Left cardiac atrium (tissue), 4 donors: Measurements from ENCODE around the gene HSPB2. TPM values are rescaled to one million over a fixed set of nuclear protein-coding genes. Genes with fewer than 3 reads are reported as not detected.
"Not testable (repeated sequence)": the region's sequence is repeated elsewhere in the genome, so short reads cannot be mapped to it uniquely, and the experiment has no call there.

Source experiments
- ATAC-seq, 2 donors: fragments of 200-7000 bp; cut with Tn5 transposase; one replicate each; pipeline ENCODE4 v1.9.1; 2020; ENCODE audit warnings: mild to moderate bottlenecking in 2 of 2, moderate library complexity in 2 of 2
- DNase-seq: peaks from one replicate; pipeline ENCODE4 v3.0.0-alpha.2; 2020
- intact Hi-C, 2 donors: fragments of 100-400 bp; cut with DNase I; formaldehyde crosslinking; loops; one replicate each; pipeline versions ENCODE4 v1.14.1 to v1.15.1; 2022 to 2023
- long read RNA-seq: library from polyadenylated mRNA; unstranded; transcript quantifications from one replicate; pipeline ENCODE4 v2.0.0, GENCODE V29; 2021
- total RNA-seq, 2 donors: library from RNA; stranded (reverse); fragmentation: NEBNext Ultra II Directional; extraction: Animal tissue kit (Norgen Biotek cat#: 25700); gene quantifications; one replicate each; pipeline ENCODE4 v1.2.1, GENCODE V29; 2021
- donor health status: DM: no; HTN: yes; CAD: no.
- donor health status: DM: no; HTN: yes; CAD: no; lungs with severe emphysema.
- donor health status: DM: yes; HTN: yes; CAD: no.
- donor health status: Dilated cardiomyopathy.

Gene HSPB2, protein sequence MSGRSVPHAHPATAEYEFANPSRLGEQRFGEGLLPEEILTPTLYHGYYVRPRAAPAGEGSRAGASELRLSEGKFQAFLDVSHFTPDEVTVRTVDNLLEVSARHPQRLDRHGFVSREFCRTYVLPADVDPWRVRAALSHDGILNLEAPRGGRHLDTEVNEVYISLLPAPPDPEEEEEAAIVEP
- total RNA-seq, result 10 to 100 TPM; 37.3 to 49.6 TPM
- long read RNA-seq, transcript HSPB2-201 (2 exons, 1,335 nt), result major isoform, 20 of 20 reads
- long read RNA-seq, partial matches to known transcripts, result 0 of 20 reads
- long read RNA-seq, other reads (novel, unspliced or antisense), result 0 of 20 reads

DNA sequence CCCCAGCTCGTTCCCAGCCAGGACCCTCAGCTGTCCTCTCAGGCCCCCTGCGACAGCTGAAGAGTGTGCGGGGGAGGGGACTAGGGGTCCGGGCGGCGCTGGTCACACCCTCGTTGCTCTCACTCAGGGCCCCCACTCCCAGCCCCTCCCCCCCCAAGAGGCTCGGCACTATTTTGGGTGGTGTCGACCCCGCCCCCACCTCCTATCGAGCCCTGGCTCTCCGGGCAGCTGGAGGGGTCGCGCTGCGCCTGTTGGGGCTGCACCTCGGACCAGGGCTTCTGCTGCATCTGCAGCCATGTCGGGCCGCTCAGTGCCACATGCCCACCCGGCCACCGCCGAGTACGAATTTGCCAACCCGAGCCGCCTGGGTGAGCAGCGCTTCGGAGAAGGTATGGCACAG lies at the start of gene HSPB2:
Gene HSPB2 (plus strand): TSS at position 200 of the 400 bp plus-strand sequence. CDS start 96 bp downstream, at position 296.
- ATAC-seq, result peak; percentile 33 to 45

DNA sequence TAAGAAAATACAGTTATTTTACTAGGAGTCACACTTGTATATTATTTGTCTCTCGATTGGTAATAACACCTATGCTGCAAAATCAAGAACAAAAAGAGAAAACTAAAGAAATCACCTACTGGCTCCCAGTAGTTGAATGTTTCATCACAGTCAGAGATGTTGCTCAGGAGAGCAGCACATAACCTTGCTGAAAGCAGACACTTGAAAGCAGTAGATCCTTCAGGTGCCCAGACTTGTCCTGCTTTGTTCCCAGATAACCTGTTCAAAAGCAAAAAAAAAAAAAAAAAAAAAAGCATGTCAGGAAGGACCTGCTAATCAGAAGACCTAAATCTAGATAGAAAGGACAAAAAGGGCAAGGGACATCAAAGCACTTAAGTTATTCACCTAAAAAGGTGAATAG lies 42.4 kb upstream of the HSPB2 start:
- intact Hi-C loops, result loop anchor here in 1 of 2 donors (10.0 kb wide), 2 partner anchors 65 to 105 kb away; partner anchors contain the start of gene DIXDC1
- ATAC-seq (no peak), DNase-seq (no peak)

More for the DNA sequence above, at the start of gene HSPB2:
- intact Hi-C loops, result no loop called here
- DNase-seq, result peak; percentile 61

DNA sequence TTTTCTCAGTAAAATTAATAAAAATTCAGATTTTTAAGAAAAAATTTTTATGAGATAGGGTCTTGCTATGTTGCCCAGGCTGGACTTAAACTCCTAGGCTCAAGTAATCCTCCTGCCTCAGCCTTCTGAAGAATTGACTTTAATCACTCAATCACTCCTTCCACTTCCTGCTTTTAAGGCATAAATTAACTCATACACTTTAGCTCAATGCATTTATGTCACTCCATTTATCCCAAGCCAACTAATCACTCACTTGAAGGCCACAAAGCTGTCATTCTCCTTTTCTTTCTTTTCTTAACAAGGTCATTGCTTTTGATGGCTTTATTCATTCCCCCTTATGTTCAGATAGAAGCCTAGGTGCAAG lies 42.0 kb upstream of the HSPB2 start:
- no peak for ATAC-seq
- intact Hi-C loops, result loop anchor here in 1 of 2 donors (10.0 kb wide), 2 partner anchors 64 to 104 kb away; partner anchors contain the start of gene DIXDC1
- DNase-seq, result no peak

DNA sequence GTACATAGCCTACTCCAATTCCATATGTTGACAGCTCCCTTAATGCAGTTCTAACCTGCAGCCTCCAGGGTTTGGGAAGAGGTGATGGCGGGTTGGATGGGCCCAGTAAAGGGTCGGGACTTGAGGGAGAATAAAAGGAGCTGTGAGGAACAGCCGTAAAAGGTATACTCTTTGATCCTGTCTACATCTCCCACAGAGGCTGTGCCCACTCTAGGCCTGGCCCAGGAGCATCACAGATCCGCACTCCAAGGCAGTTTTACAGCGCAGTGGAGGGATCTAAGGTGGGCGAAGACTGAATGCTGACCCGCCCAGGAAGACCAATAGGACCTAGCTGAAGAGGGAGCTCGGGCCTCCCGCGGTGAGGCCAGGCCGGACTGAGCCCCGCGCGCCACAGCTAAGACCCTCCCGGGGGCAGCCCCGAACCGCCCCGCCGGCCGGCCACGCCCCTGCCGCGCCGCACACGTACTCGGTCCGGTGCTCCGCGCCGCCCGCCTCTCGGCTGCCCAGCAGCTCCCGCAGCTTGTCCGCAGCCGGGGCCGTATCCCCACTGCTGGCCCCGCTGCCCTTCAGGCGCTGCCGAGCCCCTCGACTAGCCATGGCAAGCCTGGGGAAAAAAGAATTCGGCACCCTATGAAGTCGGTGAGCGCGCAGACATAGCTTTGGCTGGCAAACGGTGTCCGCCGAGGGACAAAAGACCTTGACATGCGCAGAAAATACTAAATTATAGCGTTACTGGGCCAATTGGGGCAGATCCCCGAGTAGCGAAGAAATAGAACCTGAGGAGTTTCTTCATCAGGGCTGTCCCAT lies 41.4 kb upstream of the HSPB2 start, which contains the start of gene ALG9:
Gene ALG9 (minus strand): TSS at position 696 of the 807 bp plus-strand sequence. CDS start 99 bp downstream, at position 597.
- ATAC-seq, result peak; percentile 97
- intact Hi-C loops, result loop anchor here in 1 of 2 donors (10.0 kb wide), 2 partner anchors 64 to 104 kb away; partner anchors contain the start of gene DIXDC1
- peak; percentile 86 for DNase-seq

DNA sequence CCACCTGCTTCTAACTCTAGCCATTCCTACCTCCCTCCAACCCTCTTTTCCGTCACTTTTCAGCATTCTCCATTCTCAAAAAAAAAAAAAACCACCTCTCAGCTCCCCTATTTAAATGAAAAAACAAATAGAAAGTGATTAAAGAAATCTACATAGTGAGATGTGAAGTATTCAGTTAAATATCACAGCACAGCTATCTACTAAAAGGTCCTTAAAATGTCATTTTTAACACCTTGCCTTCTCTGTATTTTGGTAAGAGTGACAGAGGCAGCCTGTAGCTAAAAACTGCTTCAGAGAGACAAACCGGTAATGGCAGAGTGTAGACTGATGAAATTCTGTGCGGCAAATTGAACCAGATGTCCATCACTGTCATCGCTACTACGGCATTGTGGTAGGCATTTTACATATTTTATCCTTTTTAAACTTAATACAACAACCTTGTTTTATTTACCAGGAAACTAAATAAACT lies 40.8 kb upstream of the HSPB2 start:
- ATAC-seq (peak in 1 of 2 donors; percentile 13), DNase-seq (no peak)
- intact Hi-C loops, result loop anchor here in 1 of 2 donors (10.0 kb wide), 2 partner anchors 63 to 103 kb away; partner anchors contain the start of gene DIXDC1

DNA sequence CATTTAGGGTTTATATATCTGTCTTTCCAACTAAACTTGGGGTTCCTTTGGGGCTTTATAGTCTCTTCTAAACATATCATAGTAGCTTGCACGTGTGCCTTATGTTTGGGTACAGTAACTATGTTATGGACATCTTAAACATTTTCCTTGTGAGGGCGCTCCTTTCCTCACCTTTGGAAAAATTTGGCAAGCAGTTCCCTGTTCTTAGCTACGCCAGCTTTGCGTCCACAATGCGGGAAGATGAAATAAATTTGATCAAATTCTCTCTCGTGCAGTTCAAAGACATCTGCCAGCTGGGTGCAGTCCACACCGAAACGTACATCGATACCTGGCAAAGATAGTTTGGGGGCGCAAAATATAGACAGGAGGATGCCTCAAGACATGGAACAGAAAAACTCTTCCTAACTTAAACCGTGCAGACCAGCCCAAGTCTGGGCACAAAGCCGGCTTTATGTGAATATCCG lies 34.1 kb upstream of the HSPB2 start:
- DNase-seq (no peak), ATAC-seq (peak in 1 of 2 donors; percentile 0)
- intact Hi-C loops, result loop anchor here (2.0 to 10.0 kb wide), 4 partner anchors 54 to 104 kb away; partner anchors contain the start of gene DIXDC1 (in 1 of the 2)

DNA sequence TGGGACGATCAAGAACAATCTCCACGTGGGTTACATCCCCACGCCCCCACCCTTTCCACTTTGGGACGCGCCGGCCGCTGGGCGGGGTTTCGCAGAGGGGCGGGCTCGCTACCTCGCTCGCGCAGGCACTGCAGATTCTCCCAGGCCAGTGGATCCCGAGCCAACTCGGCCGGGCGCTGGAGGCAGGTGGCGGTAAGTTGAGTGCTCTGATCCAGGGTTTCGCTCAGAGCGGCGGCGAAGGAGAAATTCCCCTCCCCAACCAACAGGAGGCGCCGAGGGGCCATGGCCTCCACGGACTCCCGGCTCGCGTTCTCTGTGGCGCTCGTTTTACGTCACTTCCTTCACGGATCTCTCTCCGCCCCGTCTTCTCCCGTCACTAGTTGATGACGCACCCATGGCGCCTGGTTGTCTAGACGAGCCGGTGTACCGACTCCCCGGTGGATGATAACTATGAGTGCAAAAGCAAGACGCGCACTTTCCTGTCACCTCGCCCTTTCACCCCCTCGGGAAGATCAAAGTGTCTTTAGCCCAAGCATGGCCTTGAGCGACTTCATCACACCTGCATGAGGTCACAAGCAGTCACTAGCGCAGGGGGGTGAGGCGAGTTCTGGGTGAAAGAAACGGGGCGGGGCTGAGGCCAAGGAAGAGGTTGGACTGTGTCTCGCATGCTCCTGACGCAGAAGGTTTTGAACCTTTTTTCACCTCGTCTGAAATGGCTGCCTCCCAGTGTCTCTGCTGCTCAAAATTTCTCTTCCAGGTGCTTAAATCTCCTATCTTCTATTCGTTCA lies 33.5 kb upstream of the HSPB2 start, which contains the start of the genes CFAP68 and FDXACB1:
Gene CFAP68 (plus strand): TSS at position 693 of the 788 bp plus-strand sequence. CDS start 20 bp downstream, at position 713.
Gene FDXACB1 (minus strand): TSS at position 317 of the 788 bp plus-strand sequence. CDS start 33 bp downstream, at position 284.
- peak; percentile 96 to 97 for ATAC-seq
- DNase-seq, result peak; percentile 97
- intact Hi-C loops, result loop anchor here (2.0 to 10.0 kb wide), 4 partner anchors 53 to 104 kb away; partner anchors contain the start of gene DIXDC1 (in 1 of the 2)

DNA sequence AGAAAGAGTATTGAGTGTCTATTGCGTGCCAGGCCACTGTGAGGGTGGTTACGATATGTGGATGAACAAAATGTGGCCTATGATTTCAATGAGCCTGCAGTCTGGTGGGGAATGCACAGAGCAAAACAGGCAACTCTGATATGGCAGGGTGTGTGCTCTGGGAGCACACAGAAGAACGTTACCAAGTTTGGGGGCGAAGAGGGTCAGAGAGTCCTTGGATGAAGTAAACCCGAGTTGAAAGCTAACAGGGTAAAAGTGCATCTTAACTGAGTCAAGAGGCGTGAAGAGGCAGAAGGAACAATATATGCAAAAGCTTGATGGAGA lies 32.9 kb upstream of the HSPB2 start:
- intact Hi-C loops, result loop anchor here (2.0 to 10.0 kb wide), 4 partner anchors 53 to 103 kb away; partner anchors contain the start of gene DIXDC1 (in 1 of the 2)
- DNase-seq (no peak), ATAC-seq (peak; percentile 2 to 6)

DNA sequence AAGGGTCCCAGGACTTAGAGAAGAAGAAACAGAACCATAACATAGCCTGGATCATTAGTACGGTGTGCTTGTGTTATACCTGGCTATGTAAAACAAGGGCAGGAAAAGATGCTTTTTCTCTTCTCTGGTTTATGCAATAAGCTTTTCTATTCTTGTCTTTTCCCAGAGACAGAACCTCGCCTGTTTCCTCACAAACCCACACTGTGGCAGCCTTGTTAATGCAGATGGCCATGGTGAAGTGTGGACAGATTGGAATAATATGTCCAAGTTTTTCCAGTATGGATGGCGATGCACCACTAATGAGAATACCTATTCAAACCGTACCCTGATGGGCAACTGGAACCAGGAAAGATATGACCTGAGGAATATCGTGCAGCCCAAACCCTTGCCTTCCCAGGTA lies 30.3 kb upstream of the HSPB2 start:
- ATAC-seq (no peak), DNase-seq (no peak)
- intact Hi-C loops, result no loop called here

DNA sequence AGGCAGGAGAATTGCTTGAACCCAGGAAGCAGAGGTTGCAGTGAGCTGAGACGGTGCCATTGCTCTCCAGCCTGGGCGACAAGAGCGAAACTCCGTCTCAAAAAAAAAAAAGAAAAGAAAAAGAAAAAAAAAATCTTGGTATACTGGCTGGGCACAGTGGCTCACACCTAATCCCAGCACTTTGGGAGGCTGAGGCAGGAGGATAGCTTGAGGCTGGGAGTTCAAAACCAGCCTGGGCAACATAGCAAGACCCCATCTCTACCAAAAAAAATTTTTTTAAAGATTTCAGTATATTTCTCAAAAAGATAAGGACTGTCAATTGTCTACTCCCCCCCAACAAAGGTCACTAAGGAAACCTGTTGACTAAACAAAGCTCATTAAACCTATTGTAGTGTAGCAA lies 27.5 kb upstream of the HSPB2 start:
- DNase-seq, ATAC-seq, intact Hi-C loops: not testable (repeated sequence)

DNA sequence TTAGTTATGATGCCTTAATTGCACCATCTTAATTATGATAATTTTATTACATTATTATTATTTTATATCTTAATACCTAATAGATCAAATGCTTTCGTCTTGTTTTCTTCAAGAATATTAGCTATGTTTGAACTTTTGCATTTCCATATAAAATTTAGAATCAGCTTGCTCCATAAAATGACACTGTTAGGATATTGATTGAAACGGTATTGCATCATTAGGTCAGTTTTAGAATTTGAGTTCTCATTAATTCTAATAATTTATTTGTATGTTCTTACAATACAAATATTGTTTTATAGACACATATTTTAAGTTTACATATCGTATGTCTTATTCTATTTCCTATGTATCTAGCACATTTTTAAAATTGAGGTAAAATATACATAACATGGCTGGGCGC lies 26.5 kb upstream of the HSPB2 start:
- no peak for DNase-seq
- ATAC-seq, result no peak
- intact Hi-C loops, result no loop called here

DNA sequence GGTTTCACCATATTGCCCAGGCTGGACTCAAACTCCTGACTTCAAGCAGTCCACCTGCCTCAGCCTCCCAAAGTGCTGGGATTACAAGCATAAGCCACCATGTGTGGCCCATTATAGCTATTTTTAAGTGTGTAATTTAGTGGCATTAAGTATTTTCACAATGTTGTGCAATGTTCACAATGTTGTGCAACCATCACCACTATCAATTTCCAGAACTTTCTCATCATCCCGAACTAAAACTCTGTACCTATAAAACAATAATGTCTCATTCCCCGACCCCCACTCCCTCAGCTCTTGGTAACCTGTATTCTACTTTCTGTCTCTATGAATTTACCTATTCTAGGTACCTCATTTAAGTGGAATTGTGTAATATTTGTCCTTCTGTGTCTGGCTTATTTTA lies 25.7 kb upstream of the HSPB2 start:
- ATAC-seq, result no peak
- no peak for DNase-seq
- intact Hi-C loops, result no loop called here

DNA sequence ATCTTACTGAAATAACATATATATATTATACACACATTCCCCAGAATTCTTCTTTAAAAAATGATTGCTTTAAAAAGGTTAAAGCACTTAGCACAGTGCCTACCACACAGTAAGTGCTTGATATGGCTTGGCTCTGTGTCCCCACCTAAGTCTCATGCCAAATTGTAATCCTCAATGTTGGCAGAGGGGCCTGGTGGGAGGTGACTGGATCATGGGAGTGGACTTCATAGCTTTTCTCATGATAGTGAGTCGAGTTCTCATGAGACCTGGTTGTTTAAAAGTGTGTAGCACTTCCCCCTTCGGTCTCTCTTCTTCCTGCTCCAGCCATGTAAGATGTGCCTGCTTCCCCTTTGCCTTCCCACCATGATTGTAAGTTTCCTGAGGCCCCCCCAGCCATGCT lies 7.1 kb upstream of the HSPB2 start:
- intact Hi-C loops, result no loop called here
- ATAC-seq (peak; percentile 65 to 80), DNase-seq (no peak)

DNA sequence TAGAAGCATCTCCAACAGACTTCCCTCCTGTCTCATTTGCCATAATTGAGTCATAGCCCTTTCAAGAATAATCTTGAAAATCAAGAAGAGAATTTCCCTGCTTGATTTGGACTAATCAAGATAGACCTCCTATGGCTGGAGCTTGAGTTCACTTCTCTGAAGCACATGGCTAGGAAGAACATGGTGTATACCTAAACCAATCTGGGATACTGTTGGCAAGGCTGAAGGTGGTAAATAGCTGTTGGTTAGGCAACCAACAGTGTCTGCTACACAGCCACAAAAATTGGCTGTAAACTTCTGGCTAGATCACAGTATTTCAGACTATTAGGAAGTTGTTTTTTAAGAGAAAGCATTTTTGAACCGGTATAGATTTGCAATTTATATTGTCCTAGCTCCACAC lies 5.9 kb upstream of the HSPB2 start:
- intact Hi-C loops, result no loop called here
- no peak for ATAC-seq
- DNase-seq, result no peak

DNA sequence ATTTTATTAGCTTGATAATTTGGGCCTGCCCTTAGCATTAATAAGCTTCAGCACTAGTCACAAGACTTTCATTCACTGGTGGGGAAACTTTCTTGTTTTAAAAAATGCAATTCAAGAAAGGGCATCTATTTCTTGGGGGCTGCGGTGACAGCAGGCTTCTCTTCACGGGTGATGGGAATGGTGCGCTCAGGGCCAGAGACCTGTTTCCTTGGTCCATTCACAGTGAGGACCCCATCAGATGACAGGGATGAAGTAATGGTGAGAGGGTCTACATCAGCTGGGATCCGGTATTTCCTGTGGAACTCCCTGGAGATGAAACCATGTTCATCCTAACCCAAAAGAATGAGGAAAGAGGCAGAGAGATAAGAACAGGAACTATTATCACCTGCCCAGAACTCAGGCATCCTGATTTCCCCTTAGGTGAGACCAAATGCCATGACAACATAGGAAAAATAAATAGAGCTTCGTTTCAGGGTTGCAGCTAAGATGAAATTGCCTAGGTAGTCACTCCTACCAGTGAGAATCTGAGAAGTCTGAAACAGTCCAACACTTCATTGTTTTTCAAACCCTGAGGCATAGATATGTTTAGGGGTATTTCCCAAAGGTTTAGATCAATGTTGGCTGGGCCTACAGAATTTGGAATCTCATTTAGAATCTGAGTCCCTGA lies 3.8 kb upstream of the HSPB2 start:
- intact Hi-C loops, result no loop called here
- DNase-seq (no peak), ATAC-seq (no peak)

DNA sequence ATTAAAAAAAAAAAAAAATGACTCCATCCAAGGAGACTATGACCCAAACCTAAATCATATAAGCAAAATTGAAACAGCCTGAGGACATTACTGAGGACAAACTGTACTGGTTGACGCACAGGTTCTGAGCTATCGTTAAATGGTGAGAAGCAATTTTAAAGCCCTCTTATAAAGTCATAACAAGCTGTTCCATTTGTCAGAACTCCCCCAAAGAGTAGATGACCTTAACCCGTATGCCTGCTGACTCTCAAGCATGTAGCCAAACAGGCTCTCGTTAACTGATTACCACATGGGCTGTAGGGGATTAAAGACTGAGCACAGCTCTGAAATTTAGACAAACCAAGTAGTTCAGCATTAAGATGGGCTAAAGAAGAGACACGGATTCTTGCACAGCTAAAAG lies 3.2 kb upstream of the HSPB2 start:
- no peak for ATAC-seq
- DNase-seq, result no peak
- intact Hi-C loops, result no loop called here

DNA sequence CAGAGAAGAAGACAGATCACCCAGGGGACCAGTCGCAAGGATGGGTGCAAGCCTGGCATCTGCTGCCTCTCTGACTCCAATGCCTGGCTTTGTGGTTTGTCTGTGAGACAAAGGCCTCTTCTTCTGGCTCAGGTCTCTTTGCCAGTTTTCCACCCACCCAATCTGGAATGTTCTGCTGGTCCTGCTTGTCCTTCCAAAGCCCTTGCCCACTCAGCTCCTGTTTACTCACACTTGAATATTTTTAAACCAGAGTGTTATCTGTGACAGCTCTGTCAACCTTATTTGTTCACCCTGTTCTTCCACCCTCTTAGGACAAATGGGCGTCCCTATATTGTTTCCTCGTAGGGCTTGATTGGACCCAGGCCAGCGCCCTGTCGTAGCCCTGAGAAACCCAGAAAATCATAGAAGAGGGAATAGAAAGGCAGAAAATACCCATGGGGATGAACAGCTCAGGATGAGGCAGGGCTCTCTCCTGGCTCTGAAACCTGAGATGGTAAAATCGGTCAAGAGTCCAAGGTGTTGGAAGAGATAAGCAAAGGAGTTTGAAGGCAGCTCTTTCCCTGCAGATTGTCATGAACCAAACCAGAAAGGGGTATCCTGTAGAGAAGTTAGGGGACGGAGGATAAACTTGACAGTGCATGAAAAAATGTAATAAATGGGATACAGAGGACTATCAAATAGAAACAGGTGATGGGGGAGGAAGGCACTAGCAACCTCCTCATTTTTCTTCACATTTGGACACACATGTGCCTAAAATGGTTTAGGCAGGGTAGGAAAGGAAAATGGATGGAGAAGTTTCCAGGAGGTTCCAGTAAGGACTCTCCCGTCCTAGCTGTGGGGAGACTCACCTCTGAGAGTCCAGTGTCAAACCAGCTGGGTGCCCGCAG lies 1.6 kb upstream of the HSPB2 start:
- ATAC-seq, result peak; percentile 2 to 24
- intact Hi-C loops, result no loop called here
- peak; percentile 42 for DNase-seq
